Fibroblast of skin of right biceps (primary cell): ENCODE data around the gene TLL2.
A peak's percentile ranks its signal among the peaks of the same experiment; 100 is the strongest.

ENCODE experiments used
- DNase-seq: peaks from one replicate; pipeline ENCODE4 v3.0.0-alpha.2; 2013

TLL2 gene

DNA sequence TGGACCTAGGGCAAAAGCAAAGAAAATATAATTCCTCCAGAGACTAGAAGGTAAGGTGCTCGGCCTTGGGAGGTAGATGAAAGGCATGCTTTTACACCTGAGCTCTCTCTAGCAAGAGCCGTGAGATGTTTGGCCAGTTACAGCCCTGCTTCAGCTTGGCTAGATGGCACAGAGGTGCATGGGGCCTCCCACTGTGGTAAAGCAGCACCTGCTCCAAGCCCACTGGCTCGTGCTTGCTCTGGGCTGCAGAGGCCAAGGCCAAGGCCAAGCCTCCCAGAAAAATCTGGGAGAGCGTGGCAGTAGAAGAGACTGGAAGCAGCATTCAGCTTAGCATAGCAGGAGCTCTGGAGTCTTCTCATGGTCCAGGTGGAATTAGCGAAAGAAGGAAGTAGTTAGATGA, 123.9 kb downstream of the TLL2 start:
- no peak for DNase-seq

DNA sequence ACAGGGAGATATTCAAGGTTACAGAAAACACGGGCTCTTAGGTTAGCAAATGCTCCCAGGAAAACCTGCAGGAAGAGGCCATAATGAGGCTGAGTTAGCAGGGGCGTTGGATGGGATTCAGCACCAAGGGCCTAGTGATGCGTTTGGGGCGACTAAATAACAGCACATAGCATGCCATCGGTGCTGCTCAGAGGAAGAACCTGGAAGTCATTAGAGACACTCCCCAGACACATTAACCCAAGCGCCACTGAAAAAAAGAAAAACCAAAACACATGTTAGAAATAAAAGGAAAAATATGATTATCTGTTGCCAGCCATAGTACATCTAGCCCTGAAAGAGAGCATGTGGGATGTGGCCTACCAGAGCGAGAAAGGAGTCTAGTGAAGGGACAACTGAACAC, 126.1 kb downstream of the TLL2 start:
- DNase-seq: peak; percentile 83

DNA sequence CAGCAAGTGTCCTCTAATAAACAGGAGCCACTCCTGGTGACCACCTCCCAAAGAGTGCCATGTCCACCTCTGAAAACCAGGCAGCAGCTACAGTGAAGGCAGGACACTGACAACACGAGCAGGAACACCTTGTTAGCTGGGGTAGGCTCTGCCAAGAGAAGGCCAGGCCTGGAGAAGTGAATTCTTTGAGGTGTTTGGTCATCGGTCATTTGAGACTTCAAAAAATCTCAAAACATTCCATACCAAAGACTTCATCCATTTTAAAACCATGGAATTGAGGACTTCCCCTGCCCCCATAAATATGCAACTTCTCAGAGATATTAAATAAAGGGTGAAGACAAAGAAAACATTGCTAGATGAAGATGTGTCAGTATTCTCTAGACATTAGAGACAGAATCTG, 126.6 kb downstream of the TLL2 start:
- DNase-seq: peak; percentile 82

DNA sequence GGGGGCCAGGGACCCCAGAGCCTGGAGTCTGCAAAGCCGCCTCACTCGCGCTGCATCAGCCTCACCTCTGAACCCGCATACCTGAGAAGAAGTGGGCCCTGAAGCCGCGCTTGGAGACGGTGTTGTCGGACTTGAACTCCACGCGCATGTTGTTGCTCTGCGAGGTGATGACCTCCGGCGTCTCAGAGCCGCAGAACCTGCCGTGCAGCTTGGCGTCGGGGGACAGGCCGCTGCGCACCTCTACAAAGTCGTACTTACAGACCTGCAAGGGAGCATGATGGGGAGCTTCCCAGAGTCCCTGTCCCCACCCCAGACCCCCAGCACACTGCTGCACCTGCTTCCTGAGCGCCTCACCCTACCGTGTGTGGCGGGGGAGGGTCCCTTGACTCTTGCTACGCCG, 129.2 kb downstream of the TLL2 start:
- no peak for DNase-seq

DNA sequence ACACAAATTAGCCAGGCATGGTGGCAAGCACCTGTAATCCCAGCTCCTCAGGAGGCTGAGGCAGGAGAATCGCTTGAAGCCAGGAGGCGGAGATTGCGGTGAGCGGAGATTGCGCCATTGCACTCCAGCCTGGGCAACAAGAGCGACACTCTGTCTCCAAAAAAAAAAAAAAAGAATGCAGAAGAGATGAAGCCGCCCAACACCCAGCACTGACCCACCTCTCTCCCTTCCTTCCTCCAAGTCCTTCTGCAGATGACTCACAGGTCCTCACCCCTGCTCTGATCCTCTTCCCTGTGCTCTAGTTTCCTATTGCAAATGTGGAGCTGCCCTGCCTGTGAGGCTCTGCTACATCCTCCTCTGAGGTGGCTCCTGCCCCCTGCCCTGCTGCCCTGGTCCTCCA, 132.9 kb downstream of the TLL2 start:
- peak; percentile 10 for DNase-seq

DNA sequence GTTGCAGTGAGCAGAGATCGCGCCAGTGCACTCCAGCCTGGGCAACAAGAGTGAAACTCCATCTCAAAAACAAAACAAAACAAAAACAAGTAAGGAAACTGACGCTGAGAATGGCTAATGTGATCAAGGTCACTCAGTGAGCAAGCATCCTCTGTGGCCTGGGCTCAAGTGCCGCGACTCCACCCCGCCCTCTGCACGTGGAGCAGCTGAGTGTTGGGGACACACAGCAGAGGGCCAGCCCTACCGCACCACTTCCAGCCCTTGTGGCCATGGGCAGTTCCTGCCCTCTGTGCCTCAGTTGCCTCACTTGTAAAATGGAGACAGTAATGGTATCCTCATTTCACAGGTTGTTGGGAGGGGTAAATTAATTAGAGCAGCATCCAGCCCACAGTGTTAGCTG, 134.0 kb downstream of the TLL2 start:
- DNase-seq: no peak

DNA sequence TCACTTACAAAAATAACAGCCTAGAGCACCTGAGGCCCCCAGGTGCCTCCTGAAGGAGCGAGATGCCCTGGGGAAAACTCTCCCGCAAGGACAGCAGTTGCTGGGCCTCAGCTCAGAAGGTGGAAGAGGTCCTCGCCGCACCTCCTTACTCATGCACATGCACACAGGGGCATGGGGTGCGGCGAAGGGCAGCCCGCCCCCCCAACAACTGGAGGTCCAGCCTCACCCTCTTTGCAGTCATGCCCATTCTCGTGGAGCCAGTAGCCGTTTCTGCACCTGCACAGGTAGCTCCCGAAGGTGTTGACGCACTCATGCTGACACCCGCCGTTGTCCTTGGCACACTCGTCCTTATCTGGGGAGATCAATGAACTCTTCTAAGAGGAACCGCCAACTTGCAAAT, 135.0 kb downstream of the TLL2 start:
- no peak for DNase-seq

DNA sequence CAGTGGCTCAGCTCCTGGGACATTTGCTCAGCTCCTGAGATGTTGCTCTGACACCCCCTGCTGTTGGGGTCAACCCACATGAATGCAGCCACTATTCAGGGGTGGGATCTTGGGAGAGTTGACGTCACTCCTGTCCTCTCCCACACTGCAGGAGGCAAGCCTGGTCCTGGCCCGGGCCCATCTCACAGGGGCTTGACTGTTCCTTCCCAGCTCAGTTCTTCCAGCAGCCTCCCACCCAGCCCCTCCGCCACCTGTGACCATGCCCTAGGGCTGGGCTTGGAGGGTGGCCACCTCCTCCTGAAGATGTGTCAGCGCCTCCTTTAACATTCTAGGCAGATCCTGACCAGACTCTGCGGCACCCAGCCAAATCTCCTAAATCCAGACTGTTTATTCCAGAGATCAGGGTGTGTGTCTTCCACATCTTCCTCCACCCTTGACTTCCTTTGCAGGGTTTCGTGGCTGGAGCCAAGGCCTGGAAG, 135.9 kb downstream of the TLL2 start:
- peak; percentile 28 for DNase-seq

DNA sequence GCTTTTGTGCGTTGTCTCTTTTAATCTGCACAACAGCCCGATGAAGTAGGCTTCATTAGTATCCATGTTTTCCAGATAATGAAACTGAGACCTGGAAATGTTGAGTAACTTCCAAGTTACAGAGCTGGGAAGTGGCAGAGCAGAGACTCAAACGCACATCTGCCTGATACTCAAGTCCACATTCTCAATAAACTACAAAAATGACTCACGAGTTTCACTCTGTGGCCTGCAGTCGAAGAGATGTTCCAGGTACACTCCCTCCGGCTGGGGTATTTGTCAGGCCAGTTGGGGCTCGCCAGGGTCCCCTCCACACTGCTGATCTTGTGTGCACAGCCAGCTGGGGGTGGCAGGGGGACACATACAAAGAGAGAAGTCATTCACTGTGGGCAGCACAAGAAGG, 137.2 kb downstream of the TLL2 start:
- no peak for DNase-seq

DNA sequence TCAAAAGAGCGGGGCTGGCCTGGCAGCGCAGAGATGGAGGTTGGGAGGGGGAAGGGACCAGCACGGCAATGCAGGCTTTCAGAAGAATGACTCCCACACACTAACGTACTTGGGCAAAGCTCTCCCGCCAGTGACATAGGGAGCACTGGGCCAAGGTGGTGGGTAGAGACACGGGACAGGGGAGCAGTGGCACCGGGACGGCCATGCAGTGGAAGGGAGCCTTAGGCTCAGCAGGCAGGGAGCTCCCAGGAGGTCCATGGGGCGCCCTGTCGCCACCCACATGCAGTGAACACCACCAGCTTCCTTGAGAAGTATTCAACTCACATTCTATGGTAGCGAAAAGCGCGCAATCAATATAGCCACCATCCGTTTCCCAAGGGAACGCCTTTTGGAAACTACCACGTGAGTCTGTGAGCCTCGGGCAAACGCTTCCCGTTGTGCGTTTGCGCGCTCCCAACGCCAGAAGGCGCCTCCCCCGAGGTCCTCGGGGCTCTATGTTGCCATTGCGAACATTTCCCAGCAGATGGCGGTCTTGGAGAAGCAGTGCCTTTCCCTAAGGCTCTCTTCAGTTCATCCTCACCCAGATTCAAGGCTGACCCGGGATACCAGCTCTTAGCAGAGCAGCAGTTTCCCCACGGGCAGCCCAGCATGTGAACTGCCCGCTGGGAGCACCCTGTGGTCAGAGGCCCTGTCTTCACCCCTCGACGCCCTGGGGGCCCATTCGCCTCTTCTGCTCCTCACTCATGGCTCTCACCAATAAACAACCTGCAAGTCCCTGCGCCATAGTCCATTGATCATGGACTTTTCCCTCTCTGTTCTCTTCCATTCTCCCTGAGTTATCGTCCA, 138.5 kb downstream of the TLL2 start:
- DNase-seq: peak; percentile 85

DNA sequence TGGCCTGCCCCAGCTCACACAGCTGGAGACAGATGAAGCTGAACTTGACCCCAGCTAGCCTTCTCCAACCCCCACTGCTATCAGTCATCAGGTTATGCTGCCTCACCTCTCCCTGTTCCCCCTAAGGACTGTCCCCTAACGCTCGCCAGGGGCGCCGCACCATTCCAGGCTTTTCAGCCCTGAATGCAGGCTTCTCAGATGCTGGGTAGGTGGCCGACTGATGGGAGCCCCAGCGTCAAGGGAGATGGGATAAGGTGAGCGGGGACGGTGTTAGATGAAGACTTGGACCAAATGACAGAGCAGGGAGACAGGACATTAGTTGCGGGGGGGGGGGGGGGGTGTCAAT, 139.1 kb downstream of the TLL2 start:
- no peak for DNase-seq

DNA sequence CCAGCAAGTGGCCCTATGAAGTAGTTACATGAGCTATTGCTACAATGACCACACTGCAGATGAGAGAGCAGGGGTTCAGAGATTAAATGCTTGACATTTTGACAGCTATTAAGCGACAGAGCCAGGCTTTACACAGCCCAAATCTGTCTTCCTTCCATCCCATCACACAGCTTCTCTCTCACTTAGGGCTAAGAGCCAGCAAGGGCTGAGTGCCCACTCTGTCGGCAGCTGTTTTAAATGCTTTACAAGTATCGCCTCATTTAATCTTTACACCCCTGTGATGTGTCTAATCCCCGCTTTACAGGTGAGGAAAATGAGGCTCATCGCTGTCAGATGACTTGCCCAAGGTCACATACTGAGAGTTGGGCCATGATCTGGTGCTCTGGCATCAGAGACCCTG, 139.7 kb downstream of the TLL2 start:
- no peak for DNase-seq

DNA sequence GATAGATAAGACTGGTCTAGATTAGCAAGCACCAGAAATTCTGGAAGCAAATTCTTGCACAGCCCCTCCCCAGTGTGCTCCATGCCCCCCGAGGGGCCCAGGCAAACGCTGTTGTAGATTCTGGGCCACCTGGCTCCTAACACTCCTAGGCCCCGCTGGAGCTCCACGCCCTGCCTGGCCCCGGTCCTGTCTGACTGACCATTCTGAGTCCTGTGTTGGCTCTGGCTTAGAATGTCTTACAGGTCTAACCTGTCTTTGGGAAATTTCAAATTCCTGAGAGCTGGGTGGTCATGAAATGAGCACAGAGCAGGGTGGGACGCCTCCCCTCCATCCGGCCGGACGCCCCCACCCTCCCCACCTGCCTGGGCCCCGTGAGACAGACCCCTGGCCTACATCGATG, 142.4 kb downstream of the TLL2 start:
- no peak for DNase-seq

DNA sequence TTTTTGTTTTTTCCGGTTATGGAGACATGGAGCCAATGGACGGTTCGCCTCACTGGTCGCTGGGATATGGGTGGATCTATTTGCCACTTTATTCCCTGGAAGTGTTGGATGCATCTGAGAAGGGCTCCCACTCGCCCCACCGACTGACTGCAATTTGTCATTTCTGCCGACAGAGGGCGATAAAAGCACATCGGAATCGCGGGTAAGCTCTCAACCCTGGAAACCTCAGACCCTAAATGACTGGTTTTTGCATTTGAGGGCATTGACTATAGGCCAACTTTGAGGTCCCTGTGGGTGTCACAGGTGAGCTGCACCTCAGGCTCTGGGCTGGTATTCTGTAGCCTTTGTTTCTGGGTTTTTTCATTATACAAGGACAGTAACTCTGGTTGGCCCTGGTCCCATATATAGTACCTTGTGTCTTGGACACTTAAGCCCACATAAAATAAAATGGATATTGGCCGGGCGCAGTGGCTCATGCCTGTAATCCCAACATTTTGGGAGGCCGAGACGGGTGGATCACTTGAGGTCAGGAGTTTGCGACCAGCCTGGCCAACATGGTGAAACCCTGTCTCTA, 143.1 kb downstream of the TLL2 start:
- DNase-seq: peak; percentile 38

DNA sequence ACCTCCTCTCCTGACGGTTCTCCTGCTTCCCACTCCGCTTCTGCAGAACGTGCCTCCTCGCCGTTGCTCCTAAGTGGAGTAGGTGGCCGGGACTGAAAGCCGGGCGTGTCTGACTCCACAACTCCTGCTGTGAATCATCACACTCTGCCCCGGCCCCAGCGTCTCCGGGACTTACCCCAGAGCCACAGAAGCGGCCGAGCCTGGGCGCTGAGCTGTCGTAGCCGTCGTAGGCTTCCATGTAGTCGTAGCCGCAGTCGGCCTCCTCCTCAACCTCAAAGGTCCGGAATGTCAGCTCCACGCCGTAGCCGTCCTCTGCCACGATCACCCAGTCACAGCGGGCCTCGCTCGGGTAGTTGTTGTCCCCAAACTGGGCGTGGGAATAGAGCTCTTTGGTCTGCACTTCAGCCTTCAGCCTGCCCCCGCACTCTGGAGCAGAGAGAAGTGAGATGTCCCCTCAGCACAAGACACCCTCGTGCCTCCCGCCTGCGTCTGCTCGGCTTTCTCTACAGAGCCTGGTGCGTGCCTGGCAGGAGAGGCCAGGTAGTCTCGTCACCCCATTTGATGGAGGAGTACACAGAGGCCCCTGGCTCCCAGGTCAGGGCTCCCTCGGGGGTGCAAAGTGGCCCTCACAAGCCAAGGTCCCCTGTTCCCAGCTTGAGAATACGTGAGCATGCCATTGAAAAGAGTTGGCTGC, 143.7 kb downstream of the TLL2 start:
- no peak for DNase-seq

DNA sequence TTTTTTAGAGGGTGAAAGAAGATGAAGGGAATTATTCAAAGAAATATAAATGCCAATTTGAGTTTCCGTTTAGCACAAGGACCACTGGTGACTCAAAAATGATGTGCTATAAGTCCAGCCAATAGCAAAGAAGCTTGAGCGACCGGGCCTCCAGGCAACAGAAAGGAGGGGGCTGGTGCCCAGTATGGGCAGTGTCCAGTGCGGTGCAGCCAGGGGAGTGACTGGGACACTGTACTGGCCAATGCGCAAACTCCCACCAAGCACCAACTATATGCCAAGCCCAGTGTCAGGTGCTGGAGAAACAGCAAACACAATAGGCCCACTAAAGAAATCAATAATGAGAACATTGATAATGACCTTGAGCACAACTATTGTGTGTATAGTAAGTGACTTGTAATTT, 144.8 kb downstream of the TLL2 start:
- DNase-seq: no peak

DNA sequence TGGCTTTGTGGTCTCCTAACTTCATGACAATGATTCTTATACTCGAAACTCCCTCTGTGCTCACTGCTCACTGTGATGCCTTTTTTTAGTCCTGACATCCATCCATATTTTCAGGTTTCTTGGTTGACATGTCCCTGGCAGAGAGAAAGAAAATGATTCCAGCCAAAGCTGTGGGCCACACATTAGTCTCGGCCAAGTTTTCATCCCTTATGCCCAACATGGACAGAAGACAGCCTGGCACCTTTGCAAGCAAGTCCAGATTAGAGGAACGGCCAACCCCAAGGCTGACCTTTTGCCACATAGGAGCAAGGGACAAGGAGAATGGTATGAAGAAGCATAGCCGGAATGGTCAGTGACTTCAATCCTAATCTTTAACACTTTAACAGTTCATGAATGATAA, 146.3 kb downstream of the TLL2 start:
- DNase-seq: no peak

DNA sequence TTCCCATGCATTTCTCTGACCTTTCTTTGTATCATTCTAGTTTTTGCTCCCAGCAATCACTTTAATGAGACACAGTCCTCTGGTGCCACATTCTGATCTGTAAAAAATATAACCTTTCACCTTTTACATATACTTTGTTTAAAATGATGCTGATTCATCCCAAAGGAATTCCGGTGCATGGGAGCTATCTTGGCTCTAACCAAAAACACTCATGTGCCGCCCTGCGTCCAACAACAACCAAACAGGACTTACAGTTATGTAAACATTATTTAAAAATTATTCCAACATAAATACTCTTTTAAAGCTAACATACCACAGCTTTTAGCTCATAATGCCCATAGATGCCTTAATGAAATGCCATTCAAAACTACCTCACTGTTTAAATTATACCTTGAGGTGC, 147.2 kb downstream of the TLL2 start:
- peak; percentile 35 for DNase-seq

DNA sequence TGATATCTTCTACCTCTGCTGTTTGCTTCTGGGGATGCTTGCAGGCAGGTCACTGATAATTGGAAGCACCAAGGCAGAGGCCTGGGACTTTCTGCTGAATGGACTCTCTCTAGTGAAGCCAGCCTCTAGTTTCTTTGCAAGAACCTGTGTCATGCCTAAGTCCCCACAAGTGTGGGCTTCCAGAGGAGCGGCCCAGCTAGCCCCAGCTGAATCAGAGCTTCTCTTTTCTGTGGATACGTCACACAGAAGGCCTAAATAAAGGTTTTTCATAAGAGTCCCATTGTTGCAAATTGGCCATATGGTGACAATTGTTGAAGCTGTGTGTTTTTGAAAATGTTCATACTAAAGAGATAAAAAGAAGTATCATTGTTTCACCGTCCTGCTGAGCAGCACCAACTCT, 148.2 kb downstream of the TLL2 start:
- no peak for DNase-seq

DNA sequence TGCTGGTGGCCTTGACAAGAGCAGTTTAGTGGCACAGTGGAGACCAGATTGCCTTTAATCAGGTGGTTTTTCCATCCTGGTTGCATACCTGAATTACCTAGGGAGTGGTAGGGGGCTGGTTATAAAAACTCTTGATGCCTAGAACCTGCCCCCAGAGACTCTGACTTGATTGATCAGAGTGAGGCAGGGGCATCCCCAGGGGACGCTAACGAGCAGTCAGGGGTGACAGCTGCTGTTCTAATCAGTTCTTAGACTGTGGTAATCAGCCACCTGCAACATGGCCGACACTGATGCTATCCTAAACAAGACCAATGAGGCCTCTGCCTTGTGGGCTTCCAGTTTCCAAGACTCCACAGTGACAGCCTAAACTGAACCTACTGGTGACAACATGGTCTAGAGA, 153.0 kb downstream of the TLL2 start:
- DNase-seq: no peak

DNA sequence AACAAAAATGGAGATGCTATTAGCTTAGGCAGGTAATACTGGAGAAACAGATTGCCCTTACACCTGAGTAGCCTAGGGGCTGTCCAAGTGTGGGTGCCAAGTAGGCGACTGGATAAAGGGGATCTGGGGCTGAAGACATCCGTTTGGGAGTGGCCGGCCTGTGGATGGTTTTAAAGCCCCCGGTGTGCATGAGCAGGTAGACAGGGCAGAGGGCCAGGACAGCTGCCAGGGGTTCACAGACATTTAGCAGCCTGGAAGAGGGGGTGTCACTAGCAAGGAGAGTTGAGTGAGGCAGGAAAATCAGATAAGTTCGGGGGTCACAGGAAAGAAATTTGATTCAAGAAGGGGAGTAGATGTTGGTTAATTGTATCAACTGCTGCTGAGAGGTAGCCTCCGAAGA, 153.4 kb downstream of the TLL2 start:
- no peak for DNase-seq

DNA sequence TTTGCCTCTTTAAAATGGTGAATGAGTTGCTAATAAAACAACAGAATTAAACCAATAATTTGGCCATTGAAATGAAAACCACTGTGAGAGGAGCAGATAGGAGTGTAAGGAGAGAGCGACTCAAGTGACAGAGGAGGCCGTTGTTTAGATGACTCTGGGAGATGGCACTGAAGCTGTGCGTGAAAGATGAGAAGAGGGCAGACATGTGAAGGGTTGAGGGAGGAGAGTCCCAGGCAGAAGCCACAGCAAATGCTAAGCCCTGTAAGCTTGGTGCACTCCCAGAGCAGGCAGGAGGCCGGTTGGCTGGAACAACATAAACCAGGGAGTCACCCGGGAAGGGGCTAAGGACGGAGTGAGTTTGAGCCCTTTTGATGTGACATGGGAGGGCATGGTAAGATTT, 154.1 kb downstream of the TLL2 start:
- DNase-seq: no peak

DNA sequence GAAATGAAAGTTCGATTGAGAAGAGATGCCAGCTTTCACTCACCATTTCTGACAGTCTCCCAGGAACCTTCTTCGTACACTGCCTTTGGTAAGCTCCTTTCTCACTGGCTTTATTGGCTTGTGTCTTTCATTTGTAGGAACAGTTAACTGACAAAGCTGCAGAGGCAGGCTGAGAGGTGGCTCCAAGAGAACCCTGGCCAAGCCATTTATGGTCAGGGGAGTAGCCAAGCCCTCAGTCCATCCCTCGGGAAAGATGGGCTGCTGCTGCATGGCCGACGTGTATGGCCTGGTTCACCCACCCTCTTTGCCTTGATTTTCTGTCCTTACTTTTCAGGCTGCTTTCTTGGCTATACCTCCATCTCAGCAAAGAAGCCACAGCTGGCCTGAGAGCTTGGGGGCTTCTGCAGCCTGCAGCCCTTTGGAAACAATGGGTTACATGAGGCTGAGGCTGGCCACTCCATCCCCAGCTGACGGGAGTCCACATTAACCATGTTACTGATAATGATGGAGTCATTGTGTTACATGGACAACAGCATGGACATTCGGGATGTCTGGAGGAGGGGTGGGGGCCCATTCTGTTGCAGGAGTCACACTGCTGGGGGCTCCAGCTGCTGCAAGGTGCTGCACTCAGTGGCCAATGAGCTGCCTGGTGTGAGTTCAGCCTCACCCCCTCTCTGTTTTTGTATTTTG, 154.7 kb downstream of the TLL2 start, which contains the start of gene OPALIN:
OPALIN (minus strand) TSS at position 152 of the 690 bp plus-strand sequence; CDS start at position 46, 106 bp downstream.
- DNase-seq: no peak
